GM18517 (cell line): ENCODE measurements around the gene AQP2.

Experiments
- ATAC-seq: cut with Tn5 transposase; IDR thresholded peaks from one replicate; pipeline ENCODE4 v1.9.1; 2021; ENCODE audit warnings: mild to moderate bottlenecking, moderate library complexity; ENCODE audit not compliant: unreplicated experiment

Gene AQP2

DNA sequence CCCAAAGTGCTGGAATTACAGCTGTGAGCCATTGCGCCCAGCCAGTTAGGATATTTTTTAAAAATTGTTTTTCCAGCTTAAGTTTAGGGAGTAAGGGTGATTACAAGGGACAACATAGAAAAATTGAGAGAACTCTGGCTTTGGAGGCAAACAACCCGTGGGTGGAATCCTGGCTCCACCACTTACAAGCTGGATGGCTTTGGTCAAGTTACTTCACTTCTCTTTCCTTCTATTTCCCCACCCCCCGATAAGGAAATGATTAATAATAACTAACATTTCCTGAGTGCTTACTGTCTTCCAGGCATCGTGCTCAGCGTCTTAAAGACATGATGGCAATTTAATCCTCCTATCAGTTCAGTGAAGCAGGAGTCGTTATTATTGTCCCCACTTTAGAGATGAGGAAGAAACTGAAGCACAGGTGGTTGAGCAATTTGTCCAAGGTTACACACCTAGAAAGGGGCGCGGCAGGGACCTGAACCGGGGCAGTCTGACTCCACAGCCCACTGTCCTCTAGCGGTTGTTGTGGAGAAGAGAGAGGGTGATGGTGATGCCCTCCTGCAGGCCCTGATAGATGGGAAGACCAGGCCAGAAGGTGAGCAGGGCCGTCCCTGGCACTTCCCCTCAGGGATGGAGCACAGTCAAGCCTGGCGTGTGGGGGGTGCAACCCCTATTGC is 30.2 kb upstream of the AQP2 start:
- no peak for ATAC-seq

- ATAC-seq = no peak
These were observed 29.6 kb upstream of the AQP2 start for GRCh38 chr12:49920915-49921286.

DNA sequence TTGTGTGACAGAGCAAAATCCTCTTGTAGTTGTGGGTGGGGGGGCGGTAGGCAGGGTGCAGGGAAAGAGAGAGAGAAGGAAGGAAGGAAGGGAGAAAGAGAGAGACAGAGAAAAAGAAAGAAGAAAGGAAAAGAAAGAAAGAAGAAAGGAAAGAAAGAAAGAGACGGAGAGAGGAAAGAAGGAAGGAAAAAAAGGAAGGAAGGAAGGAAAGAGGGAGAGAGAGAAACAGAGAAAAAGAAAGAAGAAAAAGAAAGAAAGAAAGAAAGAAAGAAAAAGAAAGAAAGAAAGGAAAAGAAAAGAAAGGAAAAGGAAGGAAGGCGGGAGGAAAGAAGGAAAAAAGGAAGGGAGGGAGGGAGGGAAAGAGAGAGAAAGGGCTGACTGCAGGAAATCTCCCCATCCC is 29.2 kb upstream of the AQP2 start:
- no peak for ATAC-seq

DNA sequence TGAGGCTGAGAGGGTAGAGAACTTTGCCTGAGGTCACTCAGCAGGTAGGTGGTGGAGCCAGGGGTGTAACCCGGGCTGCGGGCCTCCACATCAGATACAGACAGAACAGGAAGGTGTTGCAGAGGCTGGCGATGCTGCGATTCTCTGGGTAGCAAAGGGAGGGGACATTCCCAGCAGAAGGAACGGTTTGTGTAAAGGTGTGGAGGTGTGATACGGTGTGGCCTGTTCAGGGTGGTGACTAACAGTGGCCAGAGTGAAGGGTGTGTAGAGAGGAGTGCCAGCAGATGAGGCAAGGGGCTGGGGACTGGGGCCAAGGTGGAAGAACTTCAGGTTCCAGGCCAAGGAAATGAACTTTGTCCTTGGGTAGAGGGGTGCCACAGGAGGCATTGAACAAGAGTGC is 28.6 kb upstream of the AQP2 start:
- no peak for ATAC-seq

GRCh38 chr12:49922349-49923034 is 28.0 kb upstream of the AQP2 start:
- ATAC-seq = no peak

- ATAC-seq = no peak
These were observed 27.4 kb upstream of the AQP2 start for GRCh38 chr12:49923035-49923644.

DNA sequence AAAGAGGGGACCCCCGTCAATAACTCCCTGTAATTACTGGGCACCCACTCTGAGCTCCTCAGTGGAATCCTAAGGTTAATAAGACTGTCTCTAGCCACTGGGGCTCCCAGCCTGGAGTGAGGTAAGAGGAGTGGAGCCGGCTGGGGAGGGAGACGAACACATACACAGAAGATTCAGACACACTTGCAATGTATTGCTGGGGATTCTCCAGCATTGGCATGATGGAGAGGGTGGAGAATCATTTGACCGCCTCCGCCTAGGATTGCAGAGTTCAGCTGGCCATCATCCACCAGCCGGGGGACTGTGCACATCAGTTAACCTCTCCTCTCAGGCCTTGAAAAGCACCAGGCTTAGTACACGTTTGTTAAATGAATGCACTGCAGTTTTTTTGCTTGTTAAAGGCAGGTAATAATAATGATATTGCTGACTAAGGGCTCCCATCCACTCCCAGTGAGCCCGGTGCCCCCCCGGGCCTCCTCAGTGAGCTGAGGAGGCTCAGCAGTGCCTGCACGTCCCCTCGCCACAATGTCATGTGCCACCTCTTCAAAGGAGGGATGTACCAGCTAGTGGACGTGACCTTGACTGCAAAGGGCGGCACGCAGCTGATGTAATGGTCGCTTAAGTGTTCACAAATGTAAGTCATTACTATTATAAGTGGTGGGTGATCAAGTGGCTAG is 26.5 kb upstream of the AQP2 start:
- ATAC-seq = no peak

DNA sequence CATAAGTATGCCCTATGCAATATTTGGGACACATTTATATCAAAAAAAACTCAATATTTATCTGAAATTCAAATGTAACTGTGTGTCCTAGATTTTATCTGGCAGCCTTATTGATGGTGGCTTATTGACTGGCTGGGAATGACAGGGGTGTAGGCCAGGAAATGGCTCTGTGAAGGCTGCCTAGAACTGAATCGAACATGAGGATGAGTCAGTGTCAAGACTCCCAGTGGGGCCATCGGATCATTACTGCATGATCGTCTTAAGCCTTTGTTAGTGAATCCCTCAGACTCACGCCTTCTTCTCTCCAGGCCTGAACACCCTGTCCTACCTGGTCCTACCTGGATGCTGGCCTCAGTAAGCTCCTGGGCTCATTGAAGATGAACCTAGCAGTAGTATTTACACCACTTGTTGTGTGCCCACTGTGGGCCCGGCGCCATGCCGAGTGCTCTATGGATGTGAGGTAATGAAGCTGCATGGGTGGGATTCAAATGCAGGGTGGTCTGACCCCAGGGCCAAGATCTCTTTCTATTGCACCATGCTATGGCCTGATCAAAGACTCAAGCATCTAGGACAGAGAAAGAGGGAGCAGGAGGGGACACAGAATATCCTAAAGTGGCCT is 25.8 kb upstream of the AQP2 start:
- ATAC-seq = no peak

DNA sequence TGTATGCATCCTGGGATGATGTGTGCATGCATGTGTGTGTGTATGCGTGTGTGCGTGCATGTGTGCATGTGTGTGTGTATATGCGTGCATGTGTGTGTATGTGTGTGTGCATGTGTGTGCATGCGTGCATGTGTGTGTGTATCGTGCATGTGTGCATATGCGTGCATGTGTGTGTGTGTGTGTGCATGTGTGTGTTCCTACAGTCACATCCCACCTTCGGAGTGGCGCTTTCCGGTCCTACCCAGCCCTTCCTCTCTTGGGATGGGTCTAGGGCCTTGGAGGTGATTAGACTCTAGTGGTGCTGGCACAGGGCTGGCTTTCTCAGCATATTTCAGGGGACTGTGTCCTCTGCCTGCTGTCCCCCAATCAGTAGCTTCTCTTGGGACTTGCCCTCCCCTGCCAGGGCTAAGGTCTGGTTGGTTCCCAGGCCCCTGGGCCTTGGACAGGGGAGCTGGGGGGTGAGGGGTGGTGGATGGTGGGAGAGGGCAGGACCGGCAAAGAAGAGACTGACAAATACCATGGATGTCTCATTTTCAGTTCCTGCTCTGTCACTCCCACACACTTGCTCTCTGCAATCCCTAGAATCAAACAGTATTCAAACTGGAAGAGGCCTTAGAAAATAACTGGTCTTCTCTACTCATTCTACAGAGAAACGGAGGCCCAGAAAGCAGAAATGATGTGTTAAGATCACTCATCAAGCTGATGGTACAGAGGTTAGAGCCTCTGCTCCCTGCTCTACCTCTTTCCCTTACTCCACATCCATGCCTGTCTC is 24.9 kb upstream of the AQP2 start:
- no peak for ATAC-seq

GRCh38 chr12:49928471-49928870 is 22.1 kb upstream of the AQP2 start:
- no peak for ATAC-seq

- ATAC-seq = no peak
These were observed 21.0 kb upstream of the AQP2 start for GRCh38 chr12:49929581-49929980.

GRCh38 chr12:49930515-49931288 is 19.8 kb upstream of the AQP2 start:
- ATAC-seq = no peak

DNA sequence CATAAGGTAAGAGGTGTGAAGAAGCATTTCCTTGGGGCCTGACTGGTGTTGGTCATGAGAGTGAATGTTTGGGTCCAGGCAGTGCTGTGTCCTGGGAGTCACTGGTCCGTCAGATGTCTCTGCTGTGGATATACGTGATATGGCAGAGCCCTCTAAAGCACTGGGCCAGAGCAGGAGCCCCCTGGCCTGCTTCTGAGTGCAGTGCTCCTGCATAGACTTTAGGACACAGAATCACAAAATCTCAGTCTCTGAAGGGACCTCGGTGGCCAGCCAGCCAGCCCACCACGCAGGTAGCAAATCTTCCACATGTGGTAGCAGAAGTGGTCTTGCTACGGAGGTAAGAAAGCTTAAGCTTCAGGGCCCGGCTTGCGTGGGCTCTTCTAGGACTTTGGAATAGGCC is 18.5 kb upstream of the AQP2 start:
- ATAC-seq = no peak

- ATAC-seq = no peak
These were observed 17.9 kb upstream of the AQP2 start for GRCh38 chr12:49932533-49933130.

GRCh38 chr12:49933796-49934195 is 16.7 kb upstream of the AQP2 start:
- no peak for ATAC-seq

GRCh38 chr12:49934505-49934904 is 16.0 kb upstream of the AQP2 start:
- ATAC-seq = no peak

DNA sequence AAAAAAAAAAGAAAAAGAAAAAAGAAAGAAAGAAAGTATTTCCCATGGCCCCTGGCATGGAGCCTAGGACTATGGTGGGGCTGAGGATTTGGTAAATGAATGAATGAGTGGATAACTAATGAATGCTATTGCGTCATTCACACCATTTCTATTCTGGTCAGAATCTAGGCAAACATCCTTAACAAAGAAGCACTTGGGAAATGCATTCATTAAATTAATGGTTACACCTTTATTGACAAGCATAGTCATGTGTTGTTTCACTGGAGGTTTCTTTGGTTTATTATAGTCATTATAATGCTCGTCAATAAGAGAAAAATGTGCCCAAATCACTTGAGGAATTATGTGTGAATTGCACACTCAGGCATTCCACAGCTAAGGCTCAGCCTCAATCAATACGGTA is 13.6 kb upstream of the AQP2 start:
- no peak for ATAC-seq

DNA sequence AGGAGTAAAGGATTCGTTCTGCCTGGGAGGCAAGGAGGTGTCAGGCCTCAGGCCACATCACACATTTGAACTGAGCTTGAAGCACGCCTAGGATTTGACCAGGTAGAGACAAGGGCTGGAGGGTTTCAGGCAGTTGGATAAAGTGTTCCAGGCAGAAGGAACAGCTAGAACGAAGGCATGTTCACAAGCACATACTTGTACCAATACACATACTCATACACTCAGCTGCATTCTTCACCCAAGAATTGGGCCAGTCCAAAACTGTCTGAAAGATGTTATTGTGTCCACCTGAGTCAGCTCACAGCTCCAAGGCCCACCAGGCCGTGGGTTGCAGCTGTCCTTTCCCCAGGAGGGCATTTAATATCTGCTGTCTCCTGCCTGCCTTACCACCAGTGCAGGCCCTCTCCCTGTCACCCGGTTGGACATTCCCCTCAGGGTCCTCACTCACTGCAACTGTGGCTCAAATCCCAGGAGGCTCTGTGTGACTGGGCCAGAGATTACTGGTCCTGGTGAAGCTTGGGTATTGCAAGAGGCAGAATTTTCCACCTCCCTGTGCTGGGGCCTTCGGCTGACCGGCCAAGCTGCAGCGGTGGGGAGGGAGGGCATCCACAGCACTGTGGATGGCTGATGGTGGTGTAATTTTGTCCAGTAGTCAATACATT is 12.8 kb upstream of the AQP2 start:
- ATAC-seq = no peak

DNA sequence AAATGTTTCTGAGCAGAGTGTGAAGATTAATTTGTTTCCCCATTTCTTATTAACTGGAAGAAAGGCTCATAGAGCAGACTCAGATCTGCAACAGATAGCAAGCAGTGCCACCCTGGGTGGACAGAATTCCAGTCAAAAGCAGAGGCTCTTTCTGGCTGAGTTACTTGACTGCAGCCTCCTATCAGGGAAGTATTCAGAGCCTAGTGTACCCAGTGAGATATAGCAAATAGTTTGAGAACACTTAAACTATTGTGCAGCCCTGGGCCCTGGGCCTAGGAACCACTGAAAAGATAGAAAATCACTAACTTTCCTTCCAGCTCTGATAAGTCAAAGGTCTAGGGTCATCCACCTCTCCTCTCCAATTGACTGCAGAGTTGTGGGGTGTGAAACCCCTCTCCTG is 11.2 kb upstream of the AQP2 start:
- no peak for ATAC-seq
